NCI-H2029 treated with DMSO at 0.1 percent for 48 hours (cell line): Measurements from ENCODE around the gene MRPS18A.
A peak's percentile ranks its signal among the peaks of the same experiment; 100 is the strongest.
"Not testable (repeated sequence)": the region's sequence is repeated elsewhere in the genome, so short reads cannot be mapped to it uniquely, and the experiment has no call there.

Experiments
- DNase-seq: peaks from one replicate; lab custom pipeline; 2025; lab: John Stamatoyannopoulos, UW

The MRPS18A gene

DNA sequence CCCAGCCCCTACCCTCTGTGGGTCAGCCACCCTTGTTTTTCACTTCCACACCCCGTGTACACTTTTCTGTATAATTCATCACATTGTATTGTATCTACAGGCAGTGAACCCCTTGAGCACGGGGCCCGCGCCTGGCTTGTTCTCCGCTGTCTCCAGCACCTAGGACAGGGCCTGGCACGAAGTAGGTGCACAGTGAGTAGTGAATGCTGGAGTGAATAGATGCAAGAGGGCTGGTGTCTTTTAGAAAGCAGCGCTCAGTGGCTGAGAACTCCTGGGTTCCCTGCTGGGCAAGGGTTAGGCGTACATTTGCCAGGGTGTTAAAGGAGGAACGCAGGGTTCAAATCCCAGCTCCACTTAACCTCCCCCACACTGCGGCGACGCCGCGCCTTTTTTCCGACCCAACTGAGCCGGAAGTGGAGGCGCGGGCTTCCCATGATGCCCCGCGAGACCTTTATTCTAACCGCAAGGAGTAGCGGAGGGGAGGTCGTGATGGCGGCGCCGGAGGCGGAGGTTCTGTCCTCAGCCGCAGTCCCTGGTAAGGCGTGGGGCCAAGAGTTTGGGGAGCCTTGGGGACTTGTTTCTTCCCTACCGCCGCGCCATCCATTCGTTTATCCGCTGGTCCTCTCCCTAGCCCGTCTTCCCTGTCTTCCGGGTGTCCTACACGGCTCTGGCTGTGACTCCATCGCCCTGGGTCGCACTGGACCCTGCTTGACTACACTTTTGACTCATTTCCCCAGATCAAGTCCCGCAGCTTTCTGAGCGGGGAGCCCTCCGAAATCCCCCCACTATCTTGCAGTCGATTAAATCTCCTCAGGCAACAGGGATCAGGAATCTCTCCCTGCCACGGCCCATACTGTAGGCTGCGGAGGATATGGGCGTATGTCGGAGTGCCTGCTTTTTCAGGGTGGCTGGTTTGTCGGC lies 51.9 kb downstream of the MRPS18A start, which contains the start of gene MAD2L1BP:
MAD2L1BP (plus strand) TSS at position 454 of the 921 bp plus-strand sequence; CDS start at position 490, 36 bp downstream.
- DNase-seq: peak; percentile 47

GRCh38 chr6:43634702-43635303 lies 52.8 kb downstream of the MRPS18A start:
- no peak for DNase-seq

GRCh38 chr6:43633002-43633401 lies 54.6 kb downstream of the MRPS18A start:
- not testable (repeated sequence) for DNase-seq

GRCh38 chr6:43630980-43631619 lies 56.5 kb downstream of the MRPS18A start:
- DNase-seq: no peak

GRCh38 chr6:43629505-43630300 lies 57.9 kb downstream of the MRPS18A start:
- peak; percentile 91 for DNase-seq

DNA sequence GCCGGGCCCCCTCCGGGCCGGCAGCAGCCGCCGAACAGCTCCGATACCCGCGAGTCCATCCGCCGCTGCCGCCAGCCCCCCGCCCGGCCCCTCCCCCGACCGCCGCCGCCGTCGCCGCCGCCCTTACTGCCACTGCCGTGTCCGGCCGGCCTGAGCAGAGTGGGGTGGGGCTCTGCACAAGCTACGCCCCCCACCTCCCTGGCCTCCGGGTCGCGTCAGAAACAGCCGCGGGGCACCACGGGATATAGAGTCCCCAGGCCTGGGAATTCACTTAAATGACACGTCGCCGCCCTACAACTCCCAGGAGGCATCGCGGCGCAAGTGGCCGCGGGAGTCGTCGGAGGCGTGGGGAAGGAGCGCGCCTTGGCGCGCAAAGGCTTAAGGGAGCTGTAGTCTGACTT lies 58.5 kb downstream of the MRPS18A start, which contains the start of gene GTPBP2:
GTPBP2 (minus strand) TSS at position 161 of the 401 bp plus-strand sequence; CDS start at position 59, 102 bp downstream.
- peak; percentile 93 for DNase-seq

DNA sequence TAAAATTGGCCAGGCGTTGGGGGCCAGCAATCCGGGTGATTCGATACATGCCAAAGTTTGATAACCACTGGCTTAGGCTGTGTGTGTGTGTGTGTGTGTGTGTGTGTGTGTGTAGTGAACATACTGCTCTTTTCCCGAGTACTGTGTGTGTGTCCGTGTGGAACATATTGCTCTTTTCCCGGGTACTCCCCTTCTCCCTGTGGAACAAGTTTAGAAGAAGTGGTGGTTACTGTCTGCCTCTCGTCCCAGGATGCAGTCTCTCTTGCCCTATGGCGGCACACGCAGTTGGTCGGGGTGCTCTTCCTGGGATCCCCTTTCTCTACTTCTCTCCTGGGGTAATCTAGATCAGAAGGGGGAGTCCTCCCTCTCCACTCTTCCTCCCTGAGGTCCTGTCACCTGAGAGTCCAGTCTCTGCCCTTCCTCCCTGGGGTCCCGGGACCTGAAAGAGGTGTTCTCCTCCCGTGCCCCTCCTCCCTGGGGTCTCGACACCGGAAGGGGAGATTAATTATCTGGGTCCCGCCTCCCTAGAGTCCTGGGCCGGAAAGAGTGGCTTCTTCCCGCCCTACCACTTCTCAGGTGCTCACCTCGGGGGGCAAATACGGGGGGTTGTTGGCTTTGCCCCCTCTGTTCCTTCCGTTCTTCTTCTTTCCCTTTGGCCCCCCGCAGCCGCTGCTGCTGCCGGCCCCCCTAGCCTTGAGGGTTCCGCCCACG lies 59.0 kb downstream of the MRPS18A start:
- DNase-seq: peak; percentile 20

DNA sequence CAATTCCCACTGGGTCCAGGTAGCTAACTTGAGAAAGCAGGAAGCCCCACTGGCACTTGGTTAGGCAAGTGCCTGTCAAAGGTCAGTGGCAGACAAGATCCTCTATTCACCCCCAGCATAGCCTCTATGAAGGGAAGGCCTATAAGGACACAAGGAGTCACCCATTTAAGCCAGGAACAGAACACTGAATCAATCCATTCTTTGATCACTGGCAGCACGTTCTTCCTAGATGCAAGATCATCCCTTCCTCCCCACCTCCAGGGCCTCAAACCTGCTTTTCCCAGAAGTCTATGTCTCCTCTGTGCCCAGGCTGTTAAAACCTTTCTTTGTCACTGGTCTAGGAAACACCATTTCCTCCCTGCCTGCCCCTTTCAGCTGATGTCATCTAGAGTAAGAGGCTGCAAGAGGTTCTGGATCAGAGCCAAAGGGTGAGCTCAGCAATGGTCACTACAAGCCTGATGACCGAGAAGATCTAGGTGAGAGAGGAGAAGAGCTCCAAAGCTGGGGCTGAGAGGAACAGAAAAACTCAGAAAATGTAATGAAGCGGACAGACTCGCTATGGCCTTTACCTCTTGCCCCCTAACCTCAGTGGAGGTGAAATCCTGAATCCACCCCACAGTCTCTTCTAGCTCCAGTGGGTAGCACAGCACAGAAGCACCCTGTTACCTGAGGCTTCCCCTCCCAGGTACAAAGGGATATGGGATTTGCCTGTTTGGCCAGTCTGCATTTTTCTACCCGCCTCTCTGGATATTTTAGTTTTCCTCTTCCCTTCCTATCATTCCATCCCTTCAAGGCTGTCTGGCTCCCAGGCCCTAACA lies 60.4 kb downstream of the MRPS18A start:
- peak; percentile 96 for DNase-seq

- no peak for DNase-seq
Observed at GRCh38 chr6:43625393-43625992, 62.1 kb downstream of the MRPS18A start.

- no peak for DNase-seq
Observed at GRCh38 chr6:43624786-43625288, 62.8 kb downstream of the MRPS18A start.

DNA sequence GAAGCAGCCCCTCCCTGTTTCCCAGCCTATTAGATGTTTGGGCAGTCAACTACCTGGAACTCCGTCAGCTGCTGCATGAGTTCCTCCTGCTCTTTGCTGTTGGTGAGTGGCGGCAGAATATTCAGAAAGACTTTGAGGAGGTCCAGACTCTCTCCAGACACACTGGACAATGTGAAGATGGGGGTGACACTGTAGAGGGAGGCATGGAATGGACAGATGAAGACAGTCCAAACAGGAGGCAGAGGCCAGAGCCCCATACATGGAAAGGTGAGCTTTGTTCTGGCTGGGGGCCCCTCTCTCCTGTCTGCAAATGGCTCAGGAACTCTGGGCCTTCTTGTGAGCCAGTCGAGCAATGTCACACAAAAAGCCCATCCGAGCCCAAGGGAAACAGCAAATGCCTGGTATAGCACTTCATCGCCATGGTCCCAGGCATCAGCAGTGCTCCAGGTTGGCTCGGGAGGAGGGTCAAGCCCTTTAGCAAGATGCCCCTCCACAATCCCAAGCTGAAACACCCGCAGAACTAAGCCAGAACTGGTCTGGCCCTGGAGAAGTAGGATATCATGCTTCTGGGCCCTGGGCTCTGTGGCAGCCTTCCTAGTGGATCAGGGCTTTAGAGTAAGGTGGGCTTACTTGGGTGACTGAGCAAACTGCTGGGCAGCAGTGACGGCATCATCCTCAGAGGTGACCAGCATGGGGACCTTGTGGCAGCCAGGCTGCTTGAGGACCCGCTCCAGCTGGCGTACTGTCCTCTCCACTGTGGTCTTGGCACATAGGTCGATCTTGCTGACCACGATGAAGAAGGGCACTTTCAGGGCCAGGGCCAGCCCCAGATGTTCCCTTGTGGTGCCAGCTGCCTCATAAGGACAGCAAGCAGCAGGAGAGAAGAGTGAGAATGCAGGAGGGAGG lies 63.5 kb downstream of the MRPS18A start:
- DNase-seq: no peak

- no peak for DNase-seq
Observed at GRCh38 chr6:43622541-43622940, 65.0 kb downstream of the MRPS18A start.

DNA sequence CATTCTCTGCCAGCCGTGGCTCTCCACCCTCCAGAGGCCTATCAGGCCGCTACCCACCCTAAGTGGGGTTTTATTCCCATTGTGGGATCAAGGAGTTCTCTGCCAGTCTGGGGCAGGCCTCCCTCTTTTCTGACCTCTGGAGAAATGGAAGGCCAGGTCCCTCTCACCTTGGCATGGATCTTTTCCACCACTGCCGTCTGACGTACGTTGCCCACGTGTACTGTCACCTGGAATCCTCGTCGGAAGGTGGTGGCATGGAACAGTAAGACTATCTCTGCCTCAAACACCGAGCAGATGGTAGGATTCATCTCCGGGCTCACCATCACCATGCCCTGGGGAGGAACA lies 65.8 kb downstream of the MRPS18A start:
- no peak for DNase-seq
